ENCODE measurements around the gene PPP1R13B.

Gene PPP1R13B

GRCh38 chr14:103775506-103775905, 71.9 kb downstream of the PPP1R13B start:
- no peak for DNase-seq (ENCODE audit: low spot score)

- DNase-seq (ENCODE audit: low spot score), result no peak
These were observed 73.9 kb downstream of the PPP1R13B start for GRCh38 chr14:103773521-103773920.

GRCh38 chr14:103772078-103772712, 75.2 kb downstream of the PPP1R13B start:
- no peak for DNase-seq (ENCODE audit: low spot score)

- DNase-seq (ENCODE audit: low spot score), result no peak
These were observed 76.5 kb downstream of the PPP1R13B start for GRCh38 chr14:103770902-103771301.

- DNase-seq (ENCODE audit: low spot score), result no peak
These were observed 76.9 kb downstream of the PPP1R13B start for GRCh38 chr14:103770500-103770899.

- peak; percentile 20 for DNase-seq (ENCODE audit: low spot score)
These were observed 80.0 kb downstream of the PPP1R13B start for GRCh38 chr14:103767336-103767894.

- no peak for DNase-seq (ENCODE audit: low spot score)
These were observed 81.8 kb downstream of the PPP1R13B start for GRCh38 chr14:103765526-103765925.

GRCh38 chr14:103763730-103764488, 83.5 kb downstream of the PPP1R13B start:
- DNase-seq (ENCODE audit: low spot score), result no peak

- DNase-seq (ENCODE audit: low spot score), result no peak
These were observed 84.8 kb downstream of the PPP1R13B start for GRCh38 chr14:103762541-103762940.

- DNase-seq (ENCODE audit: low spot score), result no peak
These were observed 85.3 kb downstream of the PPP1R13B start for GRCh38 chr14:103762036-103762435.

GRCh38 chr14:103758059-103758776, 89.2 kb downstream of the PPP1R13B start:
- no peak for DNase-seq (ENCODE audit: low spot score)

GRCh38 chr14:103755060-103755459, 92.3 kb downstream of the PPP1R13B start:
- no peak for DNase-seq (ENCODE audit: low spot score)

- DNase-seq (ENCODE audit: low spot score), result no peak
These were observed 93.6 kb downstream of the PPP1R13B start for GRCh38 chr14:103753774-103754173.

GRCh38 chr14:103749860-103750259, 97.5 kb downstream of the PPP1R13B start:
- no peak for DNase-seq (ENCODE audit: low spot score)

GRCh38 chr14:103749452-103749851, 97.9 kb downstream of the PPP1R13B start:
- DNase-seq (ENCODE audit: low spot score), result no peak

- no peak for DNase-seq (ENCODE audit: low spot score)
These were observed 98.9 kb downstream of the PPP1R13B start for GRCh38 chr14:103748534-103748857.

- DNase-seq (ENCODE audit: low spot score), result no peak
These were observed 100.7 kb downstream of the PPP1R13B start for GRCh38 chr14:103746701-103747100.

GRCh38 chr14:103745424-103745823, 102.0 kb downstream of the PPP1R13B start:
- no peak for DNase-seq (ENCODE audit: low spot score)

- DNase-seq (ENCODE audit: low spot score), result no peak
These were observed 102.6 kb downstream of the PPP1R13B start for GRCh38 chr14:103744621-103745395.

GRCh38 chr14:103743691-103744090, 103.7 kb downstream of the PPP1R13B start:
- DNase-seq (ENCODE audit: low spot score), result no peak

- no peak for DNase-seq (ENCODE audit: low spot score)
These were observed 104.7 kb downstream of the PPP1R13B start for GRCh38 chr14:103742499-103743255.
